H1 (cell line): Measurements from ENCODE around the gene TRAPPC2L. TPM values are rescaled to one million over a fixed set of nuclear protein-coding genes. Genes with fewer than 3 reads are reported as not detected.

Experiments
- CTCF ChIA-PET: fragments of 300-600 bp; sonication (Branson Sonifier 250); formaldehyde crosslinking; loops from one replicate; lab custom pipeline; 2021; ENCODE audit not compliant: partially characterized antibody; lab: Charles Lee
- POLR2A ChIA-PET: fragments of 300-600 bp; sonication (Branson Sonifier 250); formaldehyde crosslinking; loops from one replicate; lab custom pipeline; 2021; ENCODE audit warnings: inconsistent platforms; ENCODE audit not compliant: partially characterized antibody; lab: Charles Lee
- DNase-seq, 2 experiments: peaks; one replicate each; pipeline versions ENCODE4 v3.0.0 to v3.0.0-alpha.2; 2010 to 2022; ENCODE audit warnings: low spot score in 2 of 2, low read depth in 1 of 2, mixed read lengths in 1 of 2
- FAIRE-seq: peaks from 2 replicates; lab custom pipeline; 2011; peaks lifted over from hg19 to GRCh38; lab: Jason Lieb, UNC
- H2AFZ ChIP-seq: 2 replicates; pipeline ENCODE4 v1.8.1; 2012; ENCODE audit warnings: low read length, inconsistent platforms
- H2AK5ac ChIP-seq: 2 replicates; pipeline ENCODE4 v1.6.1; 2013; ENCODE audit warnings: low read depth, low read length
- H2BK120ac ChIP-seq: replicated peaks from 2 replicates; pipeline ENCODE3; 2013; ENCODE audit warnings: low read depth, low read length, inconsistent platforms
- H2BK12ac ChIP-seq: 2 replicates; pipeline ENCODE4 v1.6.1; 2013; ENCODE audit warnings: low read depth, low read length
- H2BK15ac ChIP-seq: 2 replicates; pipeline ENCODE4 v1.6.1; 2013; ENCODE audit warnings: low read length
- H2BK20ac ChIP-seq: 2 replicates; pipeline ENCODE4 v1.6.1; 2013; ENCODE audit warnings: low read length
- H2BK5ac ChIP-seq: 2 replicates; pipeline ENCODE4 v1.6.1; 2013; ENCODE audit warnings: low read depth, low read length
- H3K14ac ChIP-seq: 2 replicates; pipeline ENCODE4 v1.6.1; 2013; ENCODE audit warnings: inconsistent platforms; ENCODE audit not compliant: insufficient read length
- H3K18ac ChIP-seq: 2 replicates; pipeline ENCODE4 v1.6.1; 2013; ENCODE audit warnings: low read length; ENCODE audit errors: extremely low read depth
- H3K23ac ChIP-seq: 2 replicates; pipeline ENCODE4 v1.6.1; 2013; ENCODE audit warnings: inconsistent platforms; ENCODE audit not compliant: insufficient read length
- H3K23me2 ChIP-seq: 2 replicates; pipeline ENCODE4 v1.6.1; 2013; ENCODE audit warnings: low read depth, low read length
- H3K27ac ChIP-seq: 2 replicates; pipeline ENCODE4 v1.6.1; 2011; ENCODE audit warnings: low read depth, low read length, inconsistent platforms
- H3K27me3 ChIP-seq, 4 experiments: replicated peaks in 1 of 4; 1 replicate in 1 of 4; 2 replicates in 3 of 4; pipeline versions ENCODE4 v1.6.1 to v1.8.1; 2011 to 2013; ENCODE audit warnings: low read length in 3 of 4, mild to moderate bottlenecking in 3 of 4, inconsistent platforms in 2 of 4, mixed read lengths in 2 of 4, moderate library complexity in 1 of 4; ENCODE audit not compliant: control insufficient read depth in 3 of 4, insufficient read depth in 3 of 4; ENCODE audit errors: extremely low read depth in 1 of 4
- H3K36me3 ChIP-seq, 4 experiments: 2 replicates each; pipeline versions ENCODE4 v1.6.1 to v1.8.1; 2011 to 2013; ENCODE audit warnings: mild to moderate bottlenecking in 4 of 4, low read length in 3 of 4, moderate library complexity in 2 of 4, control low read depth in 1 of 4, inconsistent platforms in 1 of 4; ENCODE audit not compliant: insufficient read depth in 4 of 4, control insufficient read depth in 2 of 4
- H3K4ac ChIP-seq: replicated peaks from 2 replicates; pipeline ENCODE3; 2013; ENCODE audit warnings: low read length, low read depth, mixed read lengths, inconsistent platforms; ENCODE audit not compliant: insufficient read length
- H3K4me1 ChIP-seq, 4 experiments: replicated peaks in 1 of 4; 1 replicate in 1 of 4; 2 replicates in 3 of 4; pipeline versions ENCODE4 v1.6.1 to v1.8.1; 2011 to 2013; ENCODE audit warnings: low read length in 3 of 4, inconsistent platforms in 2 of 4, mixed read lengths in 1 of 4; ENCODE audit not compliant: insufficient read depth in 4 of 4, control insufficient read depth in 3 of 4
- H3K4me2 ChIP-seq, 2 experiments: 2 replicates each; pipeline versions ENCODE4 v1.6.1 to v1.8.1; 2011 to 2013; ENCODE audit warnings: low read depth in 2 of 2, low read length in 2 of 2, control low read depth in 1 of 2, inconsistent platforms in 1 of 2, mild to moderate bottlenecking in 1 of 2; ENCODE audit not compliant: insufficient read depth in 1 of 2
- H3K4me3 ChIP-seq, 4 experiments: fragments of 200-600, 300-600 bp in 1 of 4; sonication (generic), shearing (Covaris generic), sonication (Bioruptor Twin) in 1 of 4; 2 replicates each; pipeline versions ENCODE4 v1.5.1 to v1.8.1; 2011 to 2016; ENCODE audit warnings: low read length in 4 of 4, low read depth in 3 of 4, control low read depth in 2 of 4, inconsistent platforms in 2 of 4, mild to moderate bottlenecking in 2 of 4, mixed read lengths in 1 of 4, moderate library complexity in 1 of 4; ENCODE audit not compliant: insufficient read depth in 2 of 4; ENCODE audit errors: extremely low read depth in 1 of 4
- H3K56ac ChIP-seq: replicated peaks from 2 replicates; pipeline ENCODE3; 2013; ENCODE audit warnings: low read depth, mild to moderate bottlenecking, mixed read lengths, low read length, inconsistent platforms; ENCODE audit not compliant: insufficient read length
- H3K79me1 ChIP-seq: 2 replicates; pipeline ENCODE4 v1.6.1; 2013; ENCODE audit warnings: low read depth, low read length, control low read depth
- H3K79me2 ChIP-seq, 2 experiments: 2 replicates each; pipeline versions ENCODE4 v1.6.1 to v1.8.1; 2012 to 2013; ENCODE audit warnings: low read length in 2 of 2, mild to moderate bottlenecking in 2 of 2, inconsistent platforms in 1 of 2; ENCODE audit not compliant: insufficient read depth in 2 of 2, control insufficient read depth in 1 of 2
- H3K9ac ChIP-seq, 4 experiments: replicated peaks in 1 of 4; 1 replicate in 1 of 4; 2 replicates in 3 of 4; pipeline versions ENCODE4 v1.6.1 to v1.8.1; 2011 to 2013; ENCODE audit warnings: low read depth in 3 of 4, low read length in 3 of 4, control low read depth in 2 of 4, mild to moderate bottlenecking in 2 of 4, moderate library complexity in 2 of 4, inconsistent platforms in 1 of 4; ENCODE audit errors: extremely low read depth in 1 of 4
- H3K9me3 ChIP-seq, 2 experiments: 2 replicates each; pipeline versions ENCODE4 v1.6.1 to v1.8.1; 2012 to 2013; ENCODE audit warnings: mild to moderate bottlenecking in 2 of 2, moderate library complexity in 2 of 2, control low read depth in 1 of 2, inconsistent platforms in 1 of 2, low read depth in 1 of 2, low read length in 1 of 2, mixed read lengths in 1 of 2; ENCODE audit not compliant: insufficient read depth in 2 of 2
- H4K20me1 ChIP-seq, 2 experiments: replicated peaks in 1 of 2; 2 replicates each; pipeline versions ENCODE3 to v1.8.1; 2011 to 2013; ENCODE audit warnings: inconsistent platforms in 2 of 2, low read length in 2 of 2, mild to moderate bottlenecking in 1 of 2; ENCODE audit not compliant: insufficient read depth in 2 of 2, control insufficient read depth in 1 of 2
- H4K5ac ChIP-seq: 2 replicates; pipeline ENCODE4 v1.6.1; 2013; ENCODE audit warnings: low read length, low read depth, mixed read lengths, inconsistent platforms; ENCODE audit not compliant: insufficient read length
- H4K8ac ChIP-seq: 2 replicates; pipeline ENCODE4 v1.8.0; 2013; ENCODE audit warnings: mild to moderate bottlenecking, moderate library complexity, low read length, inconsistent platforms; ENCODE audit not compliant: insufficient read depth; ENCODE audit errors: extremely low read depth
- H4K91ac ChIP-seq: replicated peaks from 2 replicates; pipeline ENCODE3; 2013; ENCODE audit warnings: low read length, mixed read lengths, inconsistent platforms; ENCODE audit not compliant: insufficient read length
- ATF3 ChIP-seq: IDR thresholded peaks from 2 replicates; pipeline ENCODE4 v1.6.1; 2011; ENCODE audit warnings: low read depth, mild to moderate bottlenecking, low read length; ENCODE audit not compliant: insufficient read depth
- JUN ChIP-seq: IDR thresholded peaks from 2 replicates; pipeline ENCODE4 v1.6.1; 2011; ENCODE audit warnings: low read depth, mild to moderate bottlenecking, improper control_type of control experiment, low read length
- KDM1A ChIP-seq: fragments of 200-600, 300-600 bp; sonication (generic); IDR thresholded peaks from 2 replicates; pipeline ENCODE4 v1.7.1; 2016; ENCODE audit warnings: mild to moderate bottlenecking, low read length, borderline replicate concordance
- KDM4A ChIP-seq: IDR thresholded peaks from one replicate; pipeline ENCODE4 v1.7.1; 2012; ENCODE audit warnings: low read depth, mild to moderate bottlenecking, moderate library complexity, low read length, inconsistent platforms; ENCODE audit not compliant: severe bottlenecking
- MAFK ChIP-seq: IDR thresholded peaks from 2 replicates; pipeline ENCODE4 v1.6.1; 2012; ENCODE audit warnings: low read depth, mild to moderate bottlenecking, improper control_type of control experiment, low read length
- NRF1 ChIP-seq: IDR thresholded peaks from 2 replicates; pipeline ENCODE4 v1.6.1; 2011; ENCODE audit warnings: mild to moderate bottlenecking, low read depth, low read length, improper control_type of control experiment
- PHF8 ChIP-seq: fragments of 200-600 bp; sonication (generic); conservative IDR thresholded peaks from 2 replicates; pipeline ENCODE4 v1.7.1; 2012; ENCODE audit warnings: low read depth, mild to moderate bottlenecking, inconsistent platforms, low read length, moderate library complexity
- SIN3A ChIP-seq, 2 experiments: IDR thresholded peaks in 1 of 2; conservative IDR thresholded peaks in 1 of 2; 2 replicates each; pipeline ENCODE4 v1.6.1; 2011 to 2012; ENCODE audit warnings: low read length in 2 of 2, improper control_type of control experiment in 1 of 2, low read depth in 1 of 2, mild to moderate bottlenecking in 1 of 2
- TAF7 ChIP-seq: optimal IDR thresholded peaks from 2 replicates; pipeline ENCODE3; 2011; ENCODE audit warnings: low read depth, mild to moderate bottlenecking, inconsistent platforms, low read length, moderate library complexity, borderline replicate concordance
- TCF12 ChIP-seq: IDR thresholded peaks from 2 replicates; pipeline ENCODE4 v1.6.1; 2011; ENCODE audit warnings: low read depth, mild to moderate bottlenecking, low read length
- YY1 ChIP-seq: IDR thresholded peaks from 2 replicates; pipeline ENCODE4 v1.6.1; 2011; ENCODE audit warnings: low read depth, mild to moderate bottlenecking, low read length
- WGBS, 2 experiments: shearing (Covaris generic) in 1 of 2; methylation state at CpG; one replicate each; pipeline versions ENCODE4 v1.1.6 to v1.1.7; 2013 to 2015; ENCODE audit warnings: low lambda C conversion rate in 2 of 2, mixed read lengths in 2 of 2, inconsistent platforms in 1 of 2, low coverage in 1 of 2, missing lambda C conversion rate in 1 of 2; ENCODE audit not compliant: insufficient replicate concordance in 2 of 2, insufficient coverage in 1 of 2, insufficient read length in 1 of 2; ENCODE audit errors: extremely low coverage in 1 of 2, missing lambda C conversion rate in 1 of 2; 5-methylcytosine and 5-hydroxymethylcytosine counted together
- polyA plus RNA-seq, 7 experiments: library from polyadenylated mRNA; depleted of rRNA in 3 of 7; stranded (reverse) in 5 of 7; unstranded in 2 of 7; fragments of >200 nt in 5 of 7; fragments of 200-250 nt in 2 of 7; gene quantifications; 1 replicate in 5 of 7; 2 replicates in 1 of 7; 4 replicates in 1 of 7; pipeline versions ENCODE4 v1.2.1 to v1.2.3, GENCODE V29; 2011 to 2013; ENCODE audit warnings: missing spikeins in 2 of 7, mixed read lengths in 2 of 7
- total RNA-seq: library from RNA; stranded (reverse); fragmentation: NEBNext Ultra II Directional; extraction: Animal tissue kit (Norgen Biotek cat#: 25700); gene quantifications from 2 replicates; pipeline ENCODE4 v1.2.1, GENCODE V29; 2021
- TF ChIP-seq, protein P1 (sequence below): IDR thresholded peaks from 2 replicates; pipeline ENCODE4 v1.6.1; 2011; ENCODE audit warnings: low read length, improper control_type of control experiment

Gene TRAPPC2L
- total and polyA plus RNA-seq, 2 of the 8 experiments (the other 6 are each of a cell fraction or from before 2014, with no cell fraction given) = 98.7 to 133 TPM

DNA sequence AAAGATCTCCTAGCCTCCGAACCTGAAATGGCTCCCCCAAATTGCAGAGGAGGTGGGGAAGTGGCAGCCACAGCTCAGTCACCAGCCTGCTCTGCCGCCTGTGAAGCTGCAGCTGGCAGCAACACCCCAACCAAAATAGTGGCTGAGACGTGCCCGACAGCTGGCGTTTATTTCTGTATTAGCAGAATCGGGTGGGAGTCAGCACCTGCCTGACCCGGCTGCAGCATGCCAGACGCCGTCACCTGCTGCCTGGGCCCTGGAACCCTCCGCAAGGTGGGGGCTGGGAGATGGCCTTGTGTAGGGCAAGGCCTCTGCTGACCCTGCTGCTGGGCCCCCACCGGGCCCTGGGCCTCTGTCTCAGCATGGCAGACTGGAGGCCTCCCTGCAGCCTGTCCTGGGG, 27.0 kb downstream of the TRAPPC2L start:
- H2BK120ac ChIP-seq = no peak overlapping the region
- TF ChIP-seq JUN = no peak
- no peak for TF ChIP-seq TCF12
- TF ChIP-seq SIN3A (conservative IDR thresholded peaks at IDR 0.05 in 1 of 2, IDR thresholded peaks at IDR 0.05 in 1 of 2; ENCODE audit: low read depth in 1 of 2, low read length in 2 of 2) = no peak
- TF ChIP-seq KDM1A = no peak
- no peak for TF ChIP-seq TAF7
- TF ChIP-seq PHF8 = no peak
- TF ChIP-seq YY1 = no peak
- TF ChIP-seq ATF3 = no peak
- TF ChIP-seq NRF1 = no peak
- TF ChIP-seq KDM4A = no peak
- no peak for TF ChIP-seq MAFK
- TF ChIP-seq, protein P1, sequence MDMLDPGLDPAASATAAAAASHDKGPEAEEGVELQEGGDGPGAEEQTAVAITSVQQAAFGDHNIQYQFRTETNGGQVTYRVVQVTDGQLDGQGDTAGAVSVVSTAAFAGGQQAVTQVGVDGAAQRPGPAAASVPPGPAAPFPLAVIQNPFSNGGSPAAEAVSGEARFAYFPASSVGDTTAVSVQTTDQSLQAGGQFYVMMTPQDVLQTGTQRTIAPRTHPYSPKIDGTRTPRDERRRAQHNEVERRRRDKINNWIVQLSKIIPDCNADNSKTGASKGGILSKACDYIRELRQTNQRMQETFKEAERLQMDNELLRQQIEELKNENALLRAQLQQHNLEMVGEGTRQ = no peak

More for the DNA sequence above, 27.0 kb downstream of the TRAPPC2L start:
- ChIA-PET POLR2A (interaction anchor here (0.7 kb wide), 1 partner anchor 224 kb away, joined by 3 read pairs; no protein-coding TSS in a partner anchor), CTCF (no interaction called here)
- H3K18ac ChIP-seq = no peak overlapping the region
- H2AK5ac ChIP-seq = no peak overlapping the region
- H2BK5ac ChIP-seq = no peak overlapping the region
- H4K5ac ChIP-seq = no peak overlapping the region
- no peak overlapping the region for H3K14ac ChIP-seq
- H3K4me3 ChIP-seq = no peak overlapping the region
- 93% methylated on average over 11 of the region's 11 CpGs; no CpG with 5 or more reads in 1 of the 2 experiments for WGBS, 2 experiments
- no peak overlapping the region for H3K56ac ChIP-seq
- no peak for DNase-seq
- H3K9me3 ChIP-seq = no peaks in the 10 kb centered on the region
- no peaks in the 10 kb centered on the region; the same call in 1 of the 2 replicates for H3K79me1 ChIP-seq
- H2AFZ ChIP-seq = no peak overlapping the region
- H3K79me2 ChIP-seq = no peaks in the 10 kb centered on the region
- H4K20me1 ChIP-seq = peaks cover 0 to 4% of the 10 kb centered on the region in 2 experiments
- H2BK15ac ChIP-seq = no peak overlapping the region
- peaks cover 0 to 9% (median 6%) of the 10 kb centered on the region in 4 experiments; a peak in 4 of 7 replicates for H3K4me1 ChIP-seq
- H3K4ac ChIP-seq = no peak overlapping the region
- H2BK12ac ChIP-seq = no peak overlapping the region
- no peak overlapping the region for H4K91ac ChIP-seq
- H4K8ac ChIP-seq = no peak overlapping the region
- no peak overlapping the region for H3K9ac ChIP-seq
- no peak for FAIRE-seq
- H3K23ac ChIP-seq = no peak overlapping the region
- H3K36me3 ChIP-seq = no peaks in the 10 kb centered on the region
- H2BK20ac ChIP-seq = no peak overlapping the region
- no peak overlapping the region for H3K27ac ChIP-seq
- no peaks in the 10 kb centered on the region; the same call in 1 of the 2 replicates for H3K23me2 ChIP-seq
- no peak overlapping the region for H3K4me2 ChIP-seq
- H3K27me3 ChIP-seq = peaks cover 0 to 7% (median 1%) of the 10 kb centered on the region in 4 experiments; a peak in 2 of 7 replicates
